Fibroblast of peridontal ligament (primary cell): ENCODE measurements around the gene FGD3.

ENCODE experiments used
- DNase-seq: peaks from one replicate; pipeline ENCODE4 v3.0.0-alpha.2; 2010; ENCODE audit errors: extremely low read depth

FGD3 gene

DNA sequence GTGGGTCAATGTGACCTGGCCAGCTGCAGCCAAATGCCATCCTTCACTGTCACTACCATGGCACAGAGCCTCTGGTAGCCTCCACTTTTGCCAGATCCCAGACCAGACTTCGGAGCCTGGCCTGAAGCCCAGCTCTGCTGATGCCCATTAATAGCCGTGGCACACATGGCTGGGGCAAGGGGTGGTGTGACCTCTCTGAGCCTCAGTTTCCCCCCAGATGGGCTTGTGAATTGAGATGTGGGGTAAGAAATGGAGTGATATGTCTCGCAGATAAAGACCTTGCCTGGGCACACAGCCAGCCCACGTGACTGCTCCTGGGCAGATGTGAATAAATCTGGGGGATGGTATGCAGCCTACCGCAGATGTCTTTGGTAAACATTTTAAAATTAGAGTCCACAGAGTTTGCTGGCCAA is 125.1 kb downstream of the FGD3 start:
- DNase-seq: peak; percentile 67

GRCh38 chr9:93076101-93076791 is 128.9 kb downstream of the FGD3 start:
- no peak for DNase-seq

DNA sequence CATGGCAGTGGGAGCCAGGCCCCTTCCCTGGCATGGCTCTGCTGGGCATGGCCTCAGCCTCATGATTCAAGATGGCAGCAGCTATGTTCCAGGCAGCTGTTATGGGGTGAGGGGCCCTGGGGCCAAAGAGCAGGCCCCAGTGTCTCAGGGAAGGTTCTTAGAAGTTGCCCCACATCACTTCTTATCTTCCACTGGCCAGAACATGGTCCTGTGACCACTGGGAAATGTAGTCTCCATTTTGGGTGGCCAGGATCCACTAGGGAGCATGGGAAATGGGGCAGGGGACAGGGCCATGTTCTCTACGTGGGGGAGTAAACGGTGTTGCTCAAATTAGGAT is 129.4 kb downstream of the FGD3 start:
- no peak for DNase-seq

DNA sequence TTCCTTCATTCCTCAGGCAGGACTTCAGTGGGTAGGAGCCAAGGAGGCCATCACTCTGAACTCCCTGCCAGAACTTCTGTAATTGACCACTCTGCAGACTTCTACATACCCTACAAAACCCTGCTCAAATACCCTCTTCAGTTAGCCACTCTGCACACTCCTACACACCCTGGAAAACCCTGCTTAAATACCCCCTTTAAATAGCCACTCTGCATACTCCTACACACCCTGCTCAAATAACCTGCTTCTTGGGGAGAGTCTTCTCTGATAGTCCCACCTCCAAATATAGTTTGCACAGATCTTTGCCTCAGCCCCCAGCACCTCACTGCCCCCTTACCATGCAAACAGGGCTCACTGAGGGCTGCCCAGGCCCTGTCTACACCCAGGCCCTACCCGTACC is 130.0 kb downstream of the FGD3 start:
- DNase-seq: no peak

DNA sequence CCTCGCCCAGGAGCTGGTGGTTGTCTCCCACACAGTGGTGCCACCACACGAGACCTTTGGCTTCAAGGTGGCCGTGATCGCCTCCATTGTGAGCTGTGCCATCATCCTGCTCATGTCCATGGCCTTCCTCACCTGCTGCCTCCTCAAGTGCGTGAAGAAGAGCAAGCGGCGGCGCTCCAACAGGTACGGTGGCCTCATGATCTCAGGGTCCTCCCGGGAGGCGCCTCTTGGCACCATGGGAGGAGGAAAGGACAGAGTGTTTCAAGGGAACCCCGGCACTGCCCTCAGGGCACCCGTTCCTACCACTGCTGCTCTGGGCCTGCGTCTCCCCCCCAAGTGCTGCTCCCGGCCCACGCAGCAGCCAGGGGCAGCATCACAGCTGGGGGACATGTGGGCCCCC is 130.5 kb downstream of the FGD3 start:
- DNase-seq: no peak

GRCh38 chr9:93079371-93079770 is 132.0 kb downstream of the FGD3 start:
- no peak for DNase-seq

DNA sequence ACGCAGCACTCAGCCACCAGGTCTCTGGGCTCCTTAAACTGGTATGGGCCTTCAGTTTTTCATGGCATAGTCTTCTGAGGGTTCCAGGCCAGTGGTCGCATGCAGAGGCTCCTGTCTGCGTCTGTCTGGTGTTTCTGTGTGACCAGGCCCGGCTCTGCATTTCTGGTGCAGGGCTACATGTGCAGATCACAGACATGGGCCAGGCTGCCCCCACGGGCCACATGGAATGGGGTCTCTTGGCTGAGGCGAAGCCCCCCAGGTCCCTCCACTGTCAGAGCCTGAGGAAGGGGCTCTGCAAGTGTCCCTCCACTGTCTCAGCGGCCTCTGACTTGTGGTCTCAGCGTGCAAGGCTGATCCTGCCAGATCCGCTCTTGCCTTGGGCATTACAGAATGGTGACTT is 133.1 kb downstream of the FGD3 start:
- DNase-seq: no peak

- DNase-seq: no peak
Observed at GRCh38 chr9:93081081-93081529, 133.8 kb downstream of the FGD3 start.

DNA sequence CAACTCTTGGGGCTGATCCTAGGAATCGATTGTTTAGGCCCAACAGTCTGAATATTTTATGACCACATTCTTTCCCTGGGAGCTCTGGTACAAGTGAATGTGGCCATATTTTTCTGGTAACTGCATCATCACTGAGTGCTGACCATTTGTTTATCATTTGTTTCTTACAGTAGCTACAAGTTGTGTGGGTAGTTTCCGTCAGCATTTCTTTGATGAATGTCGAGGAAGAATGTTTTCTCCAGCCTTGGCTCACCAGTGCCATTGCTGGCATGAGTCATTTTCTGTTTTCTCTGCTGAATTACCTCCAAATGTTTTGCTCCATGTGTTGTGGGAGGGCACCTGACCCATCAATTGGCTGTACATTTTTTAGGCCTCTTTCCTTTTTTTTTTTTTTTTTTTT is 134.6 kb downstream of the FGD3 start:
- DNase-seq: peak; percentile 65

GRCh38 chr9:93082841-93083411 is 135.6 kb downstream of the FGD3 start:
- no peak for DNase-seq

DNA sequence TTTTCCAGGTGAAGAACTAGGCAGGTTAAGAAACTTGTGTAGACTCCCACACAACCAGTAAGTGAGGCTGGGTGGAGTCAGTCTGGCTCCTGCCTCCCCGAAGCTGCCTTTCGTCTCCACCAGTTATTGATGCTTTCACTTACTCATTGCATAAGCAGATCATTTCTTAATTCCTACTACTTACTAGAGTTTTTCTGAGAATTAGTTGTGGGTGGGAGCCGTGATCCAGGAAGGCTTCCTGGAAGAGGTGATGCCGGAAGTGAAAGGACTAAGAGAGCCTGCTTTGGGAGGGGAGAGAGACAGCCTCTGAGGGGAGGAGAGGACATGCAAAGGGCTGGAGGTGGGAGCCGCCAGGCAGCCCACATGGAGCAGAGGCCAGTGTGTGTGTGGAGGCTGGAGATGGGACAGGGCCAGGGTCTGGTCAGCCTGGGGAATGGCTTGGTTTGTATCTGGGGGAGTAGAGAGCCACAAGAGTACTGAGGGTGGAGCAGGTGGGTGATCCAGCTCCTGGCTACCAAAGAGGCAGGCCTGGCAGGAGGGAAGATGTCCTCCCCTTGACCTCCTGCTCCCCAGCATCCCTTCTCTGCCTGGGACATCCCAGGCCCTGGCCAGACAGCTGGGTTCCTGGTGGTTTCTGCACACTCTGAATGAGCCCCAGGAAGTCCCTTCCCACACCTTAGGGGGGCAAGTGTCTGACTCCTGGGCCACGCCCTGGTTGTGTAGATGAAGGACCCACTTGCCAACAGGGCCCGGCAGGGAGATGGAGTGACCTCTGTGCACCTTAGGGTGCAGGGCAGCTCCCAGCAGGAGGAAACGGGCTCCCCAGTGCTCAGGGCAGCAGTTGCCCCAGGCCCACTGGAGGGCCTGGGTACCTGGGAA is 136.5 kb downstream of the FGD3 start:
- DNase-seq: no peak

- no peak for DNase-seq
Observed at GRCh38 chr9:93084471-93084881, 137.2 kb downstream of the FGD3 start.

GRCh38 chr9:93085676-93086075 is 138.4 kb downstream of the FGD3 start:
- no peak for DNase-seq
